ENCODE results near the gene ZBTB32. TPM values are rescaled to one million over a fixed set of nuclear protein-coding genes. Genes with fewer than 3 reads are reported as not detected.

The ZBTB32 gene
- total and polyA plus RNA-seq, 2 of the 8 experiments (the other 6 are each of a cell fraction or from before 2014, with no cell fraction given), result 0.11 to 0.50 TPM

DNA sequence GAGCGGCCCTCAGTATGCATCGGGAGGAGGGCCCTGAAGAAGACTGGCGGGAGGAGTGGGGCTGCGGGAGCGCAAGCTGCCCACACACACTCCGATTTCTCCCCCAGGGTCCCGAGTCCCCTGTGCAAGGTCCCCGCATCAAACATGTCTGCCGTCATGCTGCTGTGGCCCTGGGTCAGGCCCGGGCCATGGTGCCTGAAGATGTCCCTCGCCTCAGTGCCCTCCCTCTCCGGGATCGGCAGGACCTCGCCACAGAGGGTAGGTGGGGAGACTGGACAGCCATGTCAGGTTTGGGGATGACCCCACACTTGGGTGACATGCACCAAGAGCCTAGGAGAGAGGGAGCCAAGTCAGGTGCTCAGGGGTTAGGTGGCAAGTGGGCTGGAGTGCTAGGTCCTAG is 18.1 kb downstream of the ZBTB32 start (continued):
- no peak for TF ChIP-seq RNF2 (IDR thresholded peaks at IDR 0.05; ENCODE audit: borderline replicate concordance, low read depth, low read length, missing control alignments, poor library complexity, severe bottlenecking)
- TF ChIP-seq SP1 (IDR thresholded peaks at IDR 0.05; ENCODE audit: low read depth, low read length), result no peak
- TF ChIP-seq SAP30 (IDR thresholded peaks at IDR 0.05; ENCODE audit: insufficient read depth, insufficient replicate concordance, low read length), result no peak
- TF ChIP-seq SIX5 (IDR thresholded peaks at IDR 0.05; ENCODE audit: low read depth, low read length), result no peak
- no peak for TF ChIP-seq POLR2AphosphoS5 (IDR thresholded peaks at IDR 0.05; ENCODE audit: low read depth, low read length)
- TF ChIP-seq NRF1 (IDR thresholded peaks at IDR 0.05; ENCODE audit: low read depth, low read length), result no peak
- no peak for TF ChIP-seq EP300 (IDR thresholded peaks at IDR 0.05; ENCODE audit: borderline replicate concordance in 1 of 2, low read depth in 2 of 2, low read length in 2 of 2)
- TF ChIP-seq RXRA (IDR thresholded peaks at IDR 0.05; ENCODE audit: insufficient read depth, low read depth, low read length), result no peak
- no peak for TF ChIP-seq RAD21 (IDR thresholded peaks at IDR 0.05 in 1 of 2, conservative IDR thresholded peaks at IDR 0.05 in 1 of 2; ENCODE audit: low read depth in 2 of 2, low read length in 2 of 2)
